HepG2 (cell line): ENCODE data around the gene MYO1C. TPM values are rescaled to one million over a fixed set of nuclear protein-coding genes. Genes with fewer than 3 reads are reported as not detected.

Experiments
- ATAC-seq: fragments of 200-7000 bp; cut with Tn5 transposase; 3 replicates; pipeline ENCODE4 v1.9.1; 2020; ENCODE audit warnings: mild to moderate bottlenecking, moderate library complexity
- BruUV-seq: library from RNA; stranded (reverse); fragments of 400-500 nt; replicated peaks from 2 replicates; lab custom pipeline; 2021; lab: Mats Ljungman, UMichigan
- CTCF ChIA-PET: fragments of 300-600 bp; formaldehyde crosslinking; extraction: SDS; loops from one replicate; lab custom pipeline; 2021; ENCODE audit warnings: low total read pairs, inconsistent platforms, low intra/inter-chr PET ratio; lab: Yijun Ruan, JAX
- POLR2A ChIA-PET: fragments of 350-600 bp; sonication (Branson Sonifier 250); formaldehyde crosslinking; loops from one replicate; lab custom pipeline; 2020; ENCODE audit warnings: antibody characterized with exemption, inconsistent platforms; lab: Yijun Ruan, JAX
- DNase-seq: peaks from one replicate; pipeline ENCODE4 v3.0.0-alpha.2; 2015; ENCODE audit warnings: low spot score
- FAIRE-seq: peaks from 3 replicates; lab custom pipeline; 2011; peaks lifted over from hg19 to GRCh38; lab: Jason Lieb, UNC
- H2AFZ ChIP-seq: one replicate; pipeline ENCODE4 v1.6.1; 2011; ENCODE audit warnings: low read length, inconsistent platforms
- H3K27ac ChIP-seq: fragments of 300-600 bp; 3 replicates; pipeline ENCODE4 v1.8.0; 2011; ENCODE audit warnings: mixed run types, mild to moderate bottlenecking, mixed read lengths, low read length, inconsistent platforms; ENCODE audit not compliant: insufficient read depth; ENCODE audit errors: extremely low read length
- H3K27me3 ChIP-seq, 2 experiments: fragments of 200-600 bp in 1 of 2; 2 replicates in 1 of 2; 3 replicates in 1 of 2; pipeline versions ENCODE4 v1.6.0 to v1.8.0; 2011; ENCODE audit warnings: low read length in 2 of 2, mild to moderate bottlenecking in 2 of 2, moderate library complexity in 2 of 2, inconsistent platforms in 1 of 2; ENCODE audit not compliant: insufficient read depth in 2 of 2, control insufficient read depth in 1 of 2
- H3K36me3 ChIP-seq, 2 experiments: fragments of 200-600 bp in 1 of 2; replicated peaks in 1 of 2; 2 replicates in 1 of 2; 3 replicates in 1 of 2; pipeline versions ENCODE4 v1.5.1 to v1.8.0; 2011; ENCODE audit warnings: low read length in 2 of 2, inconsistent platforms in 1 of 2; ENCODE audit not compliant: insufficient read depth in 2 of 2, control insufficient read depth in 1 of 2
- H3K4me1 ChIP-seq: 2 replicates; pipeline ENCODE4 v1.5.1; 2012; ENCODE audit warnings: low read length, inconsistent platforms; ENCODE audit not compliant: insufficient read depth
- H3K4me2 ChIP-seq: 2 replicates; pipeline ENCODE4 v1.6.0; 2011; ENCODE audit warnings: low read depth, low read length, inconsistent platforms
- H3K4me3 ChIP-seq, 3 experiments: fragments of 200-600 bp in 1 of 3; sonication (generic), shearing (Covaris generic) in 1 of 3; replicated peaks in 1 of 3; 2 replicates each; pipeline ENCODE4 v1.5.1; 2011 to 2016; ENCODE audit warnings: low read length in 3 of 3, inconsistent platforms in 2 of 3, low read depth in 2 of 3, mild to moderate bottlenecking in 2 of 3, control low read depth in 1 of 3, mixed read lengths in 1 of 3; ENCODE audit not compliant: insufficient read depth in 1 of 3
- H3K79me2 ChIP-seq: one replicate; pipeline ENCODE4 v1.6.1; 2011; ENCODE audit warnings: low read length, inconsistent platforms; ENCODE audit not compliant: insufficient read depth
- H3K9ac ChIP-seq: 2 replicates; pipeline ENCODE4 v1.6.0; 2011; ENCODE audit warnings: mild to moderate bottlenecking, low read depth, low read length, inconsistent platforms; ENCODE audit not compliant: insufficient read depth
- H3K9me3 ChIP-seq: 2 replicates; pipeline ENCODE4 v1.5.1; 2012; ENCODE audit warnings: mild to moderate bottlenecking, low read length
- H4K20me1 ChIP-seq: 2 replicates; pipeline ENCODE4 v1.6.0; 2011; ENCODE audit warnings: inconsistent platforms, mild to moderate bottlenecking, low read length, moderate library complexity; ENCODE audit not compliant: insufficient read depth
- AGO2 ChIP-seq: fragments of 200-400 bp; formaldehyde crosslinking; optimal IDR thresholded peaks from 2 replicates; pipeline ENCODE3; 2017; ENCODE audit warnings: mild to moderate bottlenecking, low read depth, low read length, moderate library complexity
- ZNF782 ChIP-seq: sonication (generic); formaldehyde crosslinking; IDR thresholded peaks from 2 replicates; pipeline ENCODE4 v1.4.0; 2020; ENCODE audit warnings: missing genetic modification reagents, mild to moderate bottlenecking, borderline replicate concordance
- WGBS: methylation state at CpG from one replicate; pipeline ENCODE4 v1.1.6; 2017; ENCODE audit warnings: low lambda C conversion rate; 5-methylcytosine and 5-hydroxymethylcytosine counted together
- in situ Hi-C: cut with HindIII; loops from 2 replicates; pipeline ENCODE4 v1.10.0; 2017; ENCODE audit warnings: low pct_unique_long_range_greater_than_20kb; ENCODE audit not compliant: extremely low pct_ligation_motif_present
- intact Hi-C: fragments of 100-400 bp; cut with micrococcal nuclease; formaldehyde crosslinking; loops from one replicate; pipeline ENCODE4 v1.10.0; 2022; ENCODE audit not compliant: unreplicated experiment
- polyA plus RNA-seq, 8 experiments: library from polyadenylated mRNA; depleted of rRNA in 3 of 8; stranded (reverse) in 7 of 8; unstranded in 1 of 8; fragments of >200 nt; fragmentation: Illumina TruSeq in 4 of 8; extraction: Trizol in 4 of 8; gene quantifications; 2 replicates each; pipeline versions ENCODE4 v1.2.1 to v1.2.3, GENCODE V29; 2011 to 2016; ENCODE audit warnings: low read depth in 4 of 8, missing spikeins in 1 of 8, mixed read lengths in 1 of 8; ENCODE audit not compliant: insufficient read depth in 1 of 8
- total RNA-seq, 5 experiments: library from RNA; depleted of rRNA; stranded (reverse); fragments of >200 nt; fragmentation: Illumina TruSeq; extraction: Trizol; gene quantifications; 2 replicates each; pipeline ENCODE4 v1.2.3, GENCODE V29; 2016; ENCODE audit warnings: low read depth in 1 of 5
- TF ChIP-seq, protein P1 (sequence below): sonication (generic); formaldehyde crosslinking; IDR thresholded peaks from 2 replicates; pipeline ENCODE4 v1.9.0; 2022; ENCODE audit warnings: low read depth, missing genetic modification reagents
- TF ChIP-seq, protein P2 (sequence below): IDR thresholded peaks from 2 replicates; pipeline ENCODE4 v1.6.1; 2016; ENCODE audit warnings: low read depth
- TF ChIP-seq, protein P3 (sequence below): sonication (generic); formaldehyde crosslinking; conservative IDR thresholded peaks from 2 replicates; pipeline ENCODE4 v1.8.0; 2022; ENCODE audit warnings: mild to moderate bottlenecking, moderate library complexity, missing genetic modification reagents

MYO1C gene
- total and polyA plus RNA-seq, 2 of the 13 experiments (the other 11 are each of a cell fraction or from before 2014, with no cell fraction given) = 22.7 to 40.8 TPM

DNA sequence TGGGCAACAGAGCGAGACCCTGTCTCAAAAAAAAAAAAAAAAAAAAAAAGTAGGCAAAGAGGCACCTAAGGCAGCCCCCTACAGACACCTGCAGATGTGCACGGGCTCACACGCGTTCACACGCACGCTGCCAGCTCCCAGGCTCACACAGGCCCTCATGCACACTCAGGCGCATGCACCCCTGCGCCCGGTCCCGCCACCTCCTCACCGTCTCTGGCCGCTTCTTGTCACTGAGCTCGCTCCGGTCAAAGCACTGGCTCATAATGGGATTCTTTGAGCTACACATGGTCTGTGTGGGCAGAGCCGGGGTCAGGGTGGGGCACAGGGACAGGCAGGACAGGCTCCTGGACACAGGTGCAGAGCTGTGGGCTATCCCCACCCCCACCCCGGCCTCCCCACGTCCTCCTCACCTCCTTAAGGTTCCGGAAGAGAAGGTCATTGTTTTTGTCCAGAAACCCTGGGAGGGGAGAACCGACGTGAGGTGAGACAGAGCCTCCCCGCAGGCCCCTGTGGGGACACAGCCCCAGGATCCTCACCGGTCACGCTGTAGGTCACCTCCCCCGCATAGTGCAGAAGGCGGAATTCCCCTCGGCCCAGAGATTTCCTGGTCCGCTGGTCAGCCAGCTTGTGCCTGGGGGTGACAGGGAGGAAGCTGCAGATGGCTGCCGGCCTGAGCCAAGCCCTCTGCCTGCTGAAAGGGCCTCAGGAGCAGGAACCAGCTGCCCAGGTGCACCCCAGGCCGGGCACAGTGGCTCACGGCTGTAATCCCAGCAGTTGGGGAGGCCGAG, 17.9 kb downstream of the MYO1C start:
- FAIRE-seq (no peak), DNase-seq (no peak), ATAC-seq (no peak)
- no peaks in the 10 kb centered on the region for H3K9me3 ChIP-seq
- ChIA-PET POLR2A (interaction anchor here (1.5 kb wide), 1 partner anchor 18 kb away, joined by 4 read pairs; no protein-coding TSS in a partner anchor), CTCF (no interaction called here)
- intact Hi-C loops (no loop called here), in situ Hi-C loops (no loop called here)
- H3K36me3 ChIP-seq = peaks cover 14 to 36% of the 10 kb centered on the region in 2 experiments; a peak in 3 of 5 replicates
- no peak overlapping the region for H3K4me3 ChIP-seq
- no peaks in the 10 kb centered on the region for H3K27me3 ChIP-seq
- H3K27ac ChIP-seq = no peak overlapping the region
- no peak overlapping the region for H2AFZ ChIP-seq
- no peaks in the 10 kb centered on the region for H3K4me1 ChIP-seq
- TF ChIP-seq, protein P1, sequence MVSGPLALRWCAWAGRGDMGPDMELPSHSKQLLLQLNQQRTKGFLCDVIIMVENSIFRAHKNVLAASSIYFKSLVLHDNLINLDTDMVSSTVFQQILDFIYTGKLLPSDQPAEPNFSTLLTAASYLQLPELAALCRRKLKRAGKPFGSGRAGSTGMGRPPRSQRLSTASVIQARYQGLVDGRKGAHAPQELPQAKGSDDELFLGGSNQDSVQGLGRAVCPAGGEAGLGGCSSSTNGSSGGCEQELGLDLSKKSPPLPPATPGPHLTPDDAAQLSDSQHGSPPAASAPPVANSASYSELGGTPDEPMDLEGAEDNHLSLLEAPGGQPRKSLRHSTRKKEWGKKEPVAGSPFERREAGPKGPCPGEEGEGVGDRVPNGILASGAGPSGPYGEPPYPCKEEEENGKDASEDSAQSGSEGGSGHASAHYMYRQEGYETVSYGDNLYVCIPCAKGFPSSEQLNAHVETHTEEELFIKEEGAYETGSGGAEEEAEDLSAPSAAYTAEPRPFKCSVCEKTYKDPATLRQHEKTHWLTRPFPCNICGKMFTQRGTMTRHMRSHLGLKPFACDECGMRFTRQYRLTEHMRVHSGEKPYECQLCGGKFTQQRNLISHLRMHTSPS (CRISPR knock-in tag) = no peak
- TF ChIP-seq AGO2 = peak; percentile 28
- no peaks in the 10 kb centered on the region for H4K20me1 ChIP-seq
- H3K9ac ChIP-seq = no peak overlapping the region
- BruUV-seq = no TSS peak
- WGBS = 96% methylated on average over 28 of the region's 31 CpGs
- no peaks in the 10 kb centered on the region for H3K79me2 ChIP-seq
- no peak overlapping the region for H3K4me2 ChIP-seq

DNA sequence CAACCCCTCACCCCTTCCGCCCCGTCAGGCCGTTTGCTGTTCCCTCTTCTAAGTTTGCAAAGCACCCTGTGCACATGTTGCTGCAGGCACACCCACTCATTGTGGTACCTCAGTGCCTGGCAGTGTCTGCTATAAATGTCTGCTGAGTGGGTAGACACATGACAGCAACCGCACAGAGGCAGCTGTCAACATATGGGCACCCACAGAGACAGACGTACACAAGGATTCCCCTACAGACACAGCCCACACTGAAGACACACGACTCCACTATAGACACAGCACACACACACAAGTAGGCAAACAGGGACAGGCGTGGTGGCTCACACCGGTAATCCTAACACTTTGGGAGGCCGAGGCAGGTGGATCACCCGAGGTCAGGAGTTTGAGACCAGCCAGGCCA, 18.6 kb downstream of the MYO1C start:
- in situ Hi-C loops (no loop called here), intact Hi-C loops (no loop called here)
- no peak for DNase-seq
- no peak for FAIRE-seq
- Histone ChIP-seq H4K20me1 (no peaks in the 10 kb centered on the region), H3K27me3 (no peaks in the 10 kb centered on the region), H3K79me2 (no peaks in the 10 kb centered on the region), H3K4me1 (peaks cover 6% of the 10 kb centered on the region), H3K9me3 (no peaks in the 10 kb centered on the region), H3K27ac (no peak overlapping the region), H2AFZ (no peak overlapping the region), H3K36me3 (peaks cover 14 to 38% of the 10 kb centered on the region in 2 experiments; a peak in 3 of 5 replicates), H3K4me2 (no peak overlapping the region), H3K9ac (no peak overlapping the region), H3K4me3 (no peak overlapping the region)
- no TSS peak for BruUV-seq
- ChIA-PET CTCF (no interaction called here), POLR2A (no interaction called here)
- TF ChIP-seq, protein P2, sequence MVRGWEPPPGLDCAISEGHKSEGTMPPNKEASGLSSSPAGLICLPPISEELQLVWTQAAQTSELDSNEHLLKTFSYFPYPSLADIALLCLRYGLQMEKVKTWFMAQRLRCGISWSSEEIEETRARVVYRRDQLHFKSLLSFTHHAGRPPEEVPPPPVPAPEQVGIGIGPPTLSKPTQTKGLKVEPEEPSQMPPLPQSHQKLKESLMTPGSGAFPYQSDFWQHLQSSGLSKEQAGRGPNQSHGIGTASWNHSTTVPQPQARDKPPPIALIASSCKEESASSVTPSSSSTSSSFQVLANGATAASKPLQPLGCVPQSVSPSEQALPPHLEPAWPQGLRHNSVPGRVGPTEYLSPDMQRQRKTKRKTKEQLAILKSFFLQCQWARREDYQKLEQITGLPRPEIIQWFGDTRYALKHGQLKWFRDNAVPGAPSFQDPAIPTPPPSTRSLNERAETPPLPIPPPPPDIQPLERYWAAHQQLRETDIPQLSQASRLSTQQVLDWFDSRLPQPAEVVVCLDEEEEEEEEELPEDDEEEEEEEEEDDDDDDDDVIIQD (CRISPR knock-in tag) = no peak
- TF ChIP-seq, protein P3, sequence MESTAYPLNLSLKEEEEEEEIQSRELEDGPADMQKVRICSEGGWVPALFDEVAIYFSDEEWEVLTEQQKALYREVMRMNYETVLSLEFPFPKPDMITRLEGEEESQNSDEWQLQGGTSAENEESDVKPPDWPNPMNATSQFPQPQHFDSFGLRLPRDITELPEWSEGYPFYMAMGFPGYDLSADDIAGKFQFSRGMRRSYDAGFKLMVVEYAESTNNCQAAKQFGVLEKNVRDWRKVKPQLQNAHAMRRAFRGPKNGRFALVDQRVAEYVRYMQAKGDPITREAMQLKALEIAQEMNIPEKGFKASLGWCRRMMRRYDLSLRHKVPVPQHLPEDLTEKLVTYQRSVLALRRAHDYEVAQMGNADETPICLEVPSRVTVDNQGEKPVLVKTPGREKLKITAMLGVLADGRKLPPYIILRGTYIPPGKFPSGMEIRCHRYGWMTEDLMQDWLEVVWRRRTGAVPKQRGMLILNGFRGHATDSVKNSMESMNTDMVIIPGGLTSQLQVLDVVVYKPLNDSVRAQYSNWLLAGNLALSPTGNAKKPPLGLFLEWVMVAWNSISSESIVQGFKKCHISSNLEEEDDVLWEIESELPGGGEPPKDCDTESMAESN (CRISPR knock-in tag) = no peak
- TF ChIP-seq ZNF782 (CRISPR knock-in tag) = no peak
- WGBS = 93% methylated on average over 10 of the region's 10 CpGs
- no peak for ATAC-seq
